WI38 (cell line): ENCODE measurements around the gene MAL.

Source experiments
- H3K4me3 ChIP-seq: 2 replicates; pipeline ENCODE4 v1.5.1; 2011; ENCODE audit warnings: low read depth, mild to moderate bottlenecking, control low read depth, low read length
- TF ChIP-seq, protein P1 (sequence below): IDR thresholded peaks from 2 replicates; pipeline ENCODE4 v1.5.1; 2012; ENCODE audit warnings: low read depth, mild to moderate bottlenecking, control low read depth, low read length

MAL gene

DNA sequence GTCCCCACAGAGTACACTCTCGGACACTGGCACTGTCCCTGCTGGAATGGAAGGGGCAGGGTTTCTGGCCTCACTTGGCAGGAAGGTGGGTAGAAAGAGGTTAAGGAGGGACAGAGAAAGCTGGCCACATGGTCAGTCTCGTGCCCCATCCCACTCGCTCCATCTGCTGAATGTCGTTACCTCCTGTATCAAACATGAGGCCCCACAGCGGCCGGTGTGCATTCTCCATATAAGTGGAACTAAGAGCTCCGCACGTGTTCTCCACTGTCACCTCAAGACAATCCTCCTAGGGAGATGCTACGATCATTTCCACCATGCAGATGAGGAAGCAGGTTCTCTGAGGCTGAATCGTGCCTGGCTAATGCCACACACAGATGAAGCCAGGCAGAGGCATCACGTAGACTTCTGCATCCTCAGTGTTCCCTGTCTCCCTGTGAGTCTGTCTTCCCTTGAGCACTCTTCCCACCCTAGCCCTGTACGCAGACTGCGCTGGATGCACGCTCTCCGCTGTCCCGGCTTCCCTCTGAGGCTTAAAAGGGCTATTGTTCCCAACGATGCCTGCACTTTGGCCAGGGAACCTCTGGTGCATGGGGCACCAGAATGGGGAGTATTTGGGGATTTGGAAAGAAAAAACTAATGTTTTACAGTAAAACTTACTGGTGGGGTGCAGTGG is 35.1 kb downstream of the MAL start:
- TF ChIP-seq, protein P1, sequence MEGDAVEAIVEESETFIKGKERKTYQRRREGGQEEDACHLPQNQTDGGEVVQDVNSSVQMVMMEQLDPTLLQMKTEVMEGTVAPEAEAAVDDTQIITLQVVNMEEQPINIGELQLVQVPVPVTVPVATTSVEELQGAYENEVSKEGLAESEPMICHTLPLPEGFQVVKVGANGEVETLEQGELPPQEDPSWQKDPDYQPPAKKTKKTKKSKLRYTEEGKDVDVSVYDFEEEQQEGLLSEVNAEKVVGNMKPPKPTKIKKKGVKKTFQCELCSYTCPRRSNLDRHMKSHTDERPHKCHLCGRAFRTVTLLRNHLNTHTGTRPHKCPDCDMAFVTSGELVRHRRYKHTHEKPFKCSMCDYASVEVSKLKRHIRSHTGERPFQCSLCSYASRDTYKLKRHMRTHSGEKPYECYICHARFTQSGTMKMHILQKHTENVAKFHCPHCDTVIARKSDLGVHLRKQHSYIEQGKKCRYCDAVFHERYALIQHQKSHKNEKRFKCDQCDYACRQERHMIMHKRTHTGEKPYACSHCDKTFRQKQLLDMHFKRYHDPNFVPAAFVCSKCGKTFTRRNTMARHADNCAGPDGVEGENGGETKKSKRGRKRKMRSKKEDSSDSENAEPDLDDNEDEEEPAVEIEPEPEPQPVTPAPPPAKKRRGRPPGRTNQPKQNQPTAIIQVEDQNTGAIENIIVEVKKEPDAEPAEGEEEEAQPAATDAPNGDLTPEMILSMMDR: no peak
- H3K4me3 ChIP-seq: no peak overlapping the region

DNA sequence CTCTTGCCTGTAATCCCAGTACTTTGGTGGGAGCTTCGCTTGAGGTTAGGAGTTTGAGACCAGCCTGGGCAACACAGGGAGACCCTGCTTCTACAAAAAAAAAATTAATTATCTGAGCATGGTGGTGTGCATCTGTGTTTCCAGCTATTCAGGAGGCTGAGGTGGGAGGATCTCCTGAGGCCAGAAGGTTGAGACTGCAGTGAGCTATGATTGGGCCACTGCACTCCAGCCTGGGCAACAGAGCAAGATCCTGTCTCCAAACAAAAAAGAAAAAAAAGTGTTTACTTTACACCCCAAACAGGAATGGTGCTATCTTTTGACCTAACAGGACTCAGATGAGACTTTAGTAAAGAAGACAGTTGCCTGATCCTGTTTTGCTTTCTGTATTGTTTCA is 35.6 kb downstream of the MAL start:
- TF ChIP-seq, protein P1: no peak
- no peak overlapping the region for H3K4me3 ChIP-seq

DNA sequence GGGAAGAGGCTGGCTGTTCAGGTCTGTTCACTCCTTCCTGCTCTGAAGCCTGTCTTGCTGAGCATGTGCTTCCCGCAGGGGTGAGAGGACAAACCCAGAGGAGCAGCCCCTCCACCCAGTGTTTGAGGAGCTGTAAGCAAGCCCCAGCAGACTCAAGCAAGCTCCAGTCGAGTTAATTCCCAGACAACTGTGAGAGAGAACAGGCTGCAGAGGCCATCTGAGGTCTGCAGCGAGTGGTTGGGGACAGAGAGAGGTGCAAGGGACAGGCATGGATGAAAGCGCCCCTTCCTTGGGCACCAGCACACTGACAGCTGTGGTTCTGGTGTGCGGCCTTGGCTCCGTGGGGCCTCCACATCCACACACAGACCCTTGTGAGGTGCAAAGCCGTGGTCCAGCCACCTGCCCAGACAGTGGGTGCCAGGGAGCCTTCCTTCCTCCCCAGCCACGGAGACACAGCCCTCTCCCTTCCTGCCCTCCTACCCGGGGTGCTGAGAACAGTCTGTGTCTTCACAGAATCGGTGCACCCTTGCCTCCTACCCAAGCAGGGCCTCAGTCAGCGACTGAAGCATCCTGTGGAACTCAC is 36.2 kb downstream of the MAL start:
- TF ChIP-seq, protein P1: no peak
- H3K4me3 ChIP-seq: no peak overlapping the region

DNA sequence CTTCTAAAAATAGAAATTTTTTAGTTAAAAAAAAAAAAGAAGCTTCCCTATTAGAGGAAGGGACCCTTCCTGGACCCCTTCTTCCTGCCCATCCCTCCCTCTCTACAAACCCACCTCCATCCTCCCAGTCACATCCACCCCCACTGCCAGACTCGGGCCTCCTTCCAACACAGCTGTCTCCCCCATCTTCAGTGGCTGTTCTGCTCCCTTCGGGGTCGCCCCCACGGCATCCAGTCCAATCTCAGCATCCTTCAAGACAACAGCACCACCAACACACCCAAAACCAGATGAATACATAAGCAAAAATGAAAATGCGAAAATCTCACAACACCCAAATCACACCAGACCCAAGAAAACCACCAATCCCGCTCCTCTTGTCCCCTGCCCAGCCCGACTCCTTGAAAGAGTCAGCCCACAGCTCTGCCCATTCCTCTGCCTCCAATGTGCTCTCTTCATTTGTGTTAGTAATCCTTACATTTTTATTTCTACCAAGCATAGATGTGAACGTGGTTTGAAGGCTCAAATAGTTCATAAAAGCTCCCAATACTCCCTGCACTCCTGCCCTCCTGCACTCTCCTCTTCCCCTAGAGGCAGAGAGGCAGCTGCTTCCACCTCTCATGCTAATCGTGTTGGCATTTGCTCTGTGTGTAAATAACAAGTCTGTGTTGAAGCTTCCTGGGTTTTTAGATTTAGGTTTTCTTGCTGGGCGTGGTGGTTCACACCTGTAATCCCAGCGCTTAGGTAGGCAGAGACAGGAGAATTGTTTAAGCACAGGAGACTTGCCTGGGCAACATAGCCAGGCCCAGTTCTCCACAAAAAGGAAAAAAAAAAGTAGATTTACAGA is 37.0 kb downstream of the MAL start:
- TF ChIP-seq, protein P1: no peak
- no peak overlapping the region for H3K4me3 ChIP-seq

DNA sequence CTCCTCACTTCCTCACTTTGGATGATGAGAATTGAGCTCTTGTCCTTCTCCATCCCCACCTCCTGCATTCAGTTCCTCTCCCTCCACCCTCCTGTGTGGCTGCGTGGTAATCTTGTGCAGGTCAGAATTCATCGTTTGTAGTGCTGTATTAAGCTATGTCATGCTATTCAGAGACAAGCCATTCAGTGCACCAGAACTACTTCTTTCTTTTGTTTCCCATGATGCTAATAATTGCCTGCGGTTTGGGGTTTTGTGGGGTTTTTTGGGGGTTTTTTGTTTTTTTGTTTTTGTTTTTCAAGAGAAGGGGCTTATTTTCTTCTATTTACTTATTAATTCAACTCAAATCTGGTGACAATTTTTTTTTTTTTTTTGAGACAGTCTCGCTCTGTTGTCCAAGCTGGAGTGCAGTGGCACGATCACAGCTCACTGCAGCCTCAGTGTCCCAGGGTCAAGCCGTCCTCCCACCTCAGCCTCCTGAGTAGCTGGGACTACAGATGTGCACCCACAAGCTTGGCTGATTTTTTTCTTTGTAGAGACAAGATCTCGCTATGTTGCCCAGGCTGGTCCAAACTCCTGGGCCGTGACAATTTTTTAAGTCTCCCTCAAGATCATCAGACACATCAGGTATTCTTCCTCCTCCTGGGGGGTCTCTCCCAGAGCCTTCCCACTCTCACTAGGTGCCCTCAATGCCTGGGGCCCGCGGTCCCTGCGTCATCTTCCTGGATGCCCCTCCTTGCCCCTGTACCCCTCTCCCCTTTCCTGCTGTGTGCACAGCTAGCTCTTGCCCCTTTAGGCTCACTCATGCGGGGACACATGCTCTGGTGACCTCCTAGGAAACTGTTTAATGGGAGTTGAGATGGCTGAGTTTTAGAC is 37.8 kb downstream of the MAL start:
- H3K4me3 ChIP-seq: no peak overlapping the region
- TF ChIP-seq, protein P1: no peak

DNA sequence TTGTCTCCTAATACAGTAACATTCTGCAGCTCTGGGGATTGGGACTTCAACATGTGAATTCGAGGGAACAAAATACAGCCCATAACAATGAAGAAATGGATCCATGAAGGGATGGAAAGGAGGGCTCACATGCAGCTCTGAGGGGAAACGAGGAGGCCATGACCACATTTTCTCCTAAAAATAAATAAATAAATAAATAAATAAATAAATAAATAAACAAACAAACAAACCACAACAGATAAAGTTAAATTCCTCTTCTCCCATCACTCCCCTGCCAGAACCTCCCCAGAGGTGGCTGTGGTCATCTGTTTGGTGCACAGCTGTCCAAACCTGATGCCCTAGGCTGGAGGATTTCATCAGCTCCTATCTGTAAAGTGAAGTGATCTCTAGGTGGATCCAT is 42.7 kb downstream of the MAL start:
- TF ChIP-seq, protein P1: no peak

More for the DNA sequence above, 42.7 kb downstream of the MAL start:
- no peak overlapping the region for H3K4me3 ChIP-seq
